IPS-NIHi7 (cell line): ENCODE results near the gene HDAC3.
"Not testable (repeated sequence)": the region's sequence is repeated elsewhere in the genome, so short reads cannot be mapped to it uniquely, and the experiment has no call there.

Experiments
- DNase-seq: peaks from one replicate; pipeline ENCODE4 v3.0.0; 2012; ENCODE audit warnings: mixed read lengths; ENCODE audit errors: extremely low spot score

HDAC3 gene

DNA sequence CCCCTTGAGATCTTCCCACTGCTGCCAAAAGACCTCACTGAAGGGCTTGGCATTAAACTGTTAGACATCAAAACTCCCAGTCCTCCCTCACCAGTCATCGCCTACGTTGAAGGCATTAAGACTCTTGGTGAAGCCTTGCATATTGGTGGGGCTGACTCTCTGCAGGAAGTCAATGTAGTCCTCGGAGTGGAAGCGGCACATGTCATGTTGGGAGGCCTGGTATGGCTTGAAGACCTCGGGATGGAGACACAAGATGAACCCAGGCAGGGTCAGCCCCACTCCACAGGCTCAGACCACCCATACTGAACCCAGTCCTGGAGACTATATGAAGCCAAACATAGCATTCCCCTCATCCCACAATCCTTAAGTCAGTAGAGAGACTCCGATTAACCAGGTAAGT is 1.9 kb downstream of the HDAC3 start:
- no peak for DNase-seq

DNA sequence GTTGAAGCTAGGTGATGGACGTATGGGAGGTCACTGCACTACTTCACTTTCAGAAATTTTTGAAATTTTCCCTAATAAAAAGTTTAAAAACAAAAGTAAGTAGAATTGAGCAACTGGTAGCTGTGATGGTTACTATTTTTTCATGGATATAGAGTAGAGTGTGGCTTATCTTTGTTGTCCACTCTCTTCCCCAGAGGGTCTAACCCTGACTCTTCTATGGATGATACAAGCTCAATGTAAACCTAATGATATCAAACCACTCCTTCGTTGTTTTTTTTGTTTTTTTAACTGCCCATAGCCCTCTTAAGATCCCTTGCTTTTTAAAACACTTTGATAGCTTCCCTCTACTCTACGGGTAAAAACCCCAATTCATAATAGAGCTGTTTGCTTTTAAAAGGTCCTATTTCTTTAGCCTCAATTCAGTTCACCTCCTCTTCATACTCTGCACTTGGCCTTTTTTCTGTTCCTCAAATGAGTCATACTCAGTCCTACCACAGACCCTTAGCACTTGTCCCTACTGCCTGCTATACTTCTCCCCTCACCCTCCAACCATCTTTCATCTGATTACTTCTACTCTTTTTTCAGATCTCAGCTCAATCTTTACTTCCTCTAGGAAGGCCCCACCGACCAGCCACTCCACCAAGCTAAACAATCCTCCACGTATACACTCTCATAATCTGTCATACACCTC is 2.6 kb downstream of the HDAC3 start:
- DNase-seq: no peak

DNA sequence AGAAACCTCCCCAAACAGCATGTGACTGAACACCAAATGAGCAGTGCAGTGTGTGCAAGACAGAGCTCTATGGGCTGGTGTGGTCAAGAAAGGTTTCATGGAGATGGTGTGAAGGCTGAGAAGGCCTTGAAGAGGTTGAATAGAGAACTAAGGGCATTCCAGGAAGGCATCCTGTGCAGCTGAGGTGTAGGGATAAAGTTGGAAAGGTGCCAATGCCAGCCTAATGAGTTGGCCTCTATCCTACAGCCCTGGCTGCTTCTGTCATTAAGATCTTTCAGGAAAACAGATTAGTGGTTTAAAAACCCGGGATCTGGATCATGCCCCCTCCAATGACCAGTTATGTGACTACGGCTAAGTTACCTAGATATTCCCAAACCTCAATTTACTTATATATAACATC is 4.0 kb downstream of the HDAC3 start:
- DNase-seq: no peak

DNA sequence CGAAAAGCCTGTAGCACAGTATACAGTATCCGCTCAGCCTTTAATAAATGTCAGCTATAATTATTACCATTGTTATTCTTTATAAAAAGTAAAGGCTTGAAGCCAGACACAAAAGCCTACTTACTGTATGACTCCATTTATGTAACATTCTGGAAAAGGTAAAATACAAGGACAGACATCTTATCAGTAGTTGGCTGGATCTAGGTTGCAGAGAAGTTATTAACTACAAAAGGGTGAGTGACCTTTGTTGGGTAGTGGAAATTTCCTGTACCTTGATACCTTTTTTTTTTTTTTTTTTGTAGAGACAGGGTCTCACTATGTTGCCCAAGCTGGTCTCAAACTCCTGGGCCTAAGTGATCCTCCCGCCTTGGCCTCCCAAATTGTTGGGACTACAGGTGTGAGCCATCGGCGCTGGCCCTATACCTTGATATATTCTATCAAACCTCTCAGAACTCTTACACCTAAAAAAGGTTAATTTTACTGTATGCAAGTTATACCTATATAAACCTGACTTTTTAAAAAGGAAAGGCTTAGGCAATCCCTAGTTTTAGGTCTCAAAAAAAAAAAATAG is 6.0 kb downstream of the HDAC3 start:
- no peak for DNase-seq

DNA sequence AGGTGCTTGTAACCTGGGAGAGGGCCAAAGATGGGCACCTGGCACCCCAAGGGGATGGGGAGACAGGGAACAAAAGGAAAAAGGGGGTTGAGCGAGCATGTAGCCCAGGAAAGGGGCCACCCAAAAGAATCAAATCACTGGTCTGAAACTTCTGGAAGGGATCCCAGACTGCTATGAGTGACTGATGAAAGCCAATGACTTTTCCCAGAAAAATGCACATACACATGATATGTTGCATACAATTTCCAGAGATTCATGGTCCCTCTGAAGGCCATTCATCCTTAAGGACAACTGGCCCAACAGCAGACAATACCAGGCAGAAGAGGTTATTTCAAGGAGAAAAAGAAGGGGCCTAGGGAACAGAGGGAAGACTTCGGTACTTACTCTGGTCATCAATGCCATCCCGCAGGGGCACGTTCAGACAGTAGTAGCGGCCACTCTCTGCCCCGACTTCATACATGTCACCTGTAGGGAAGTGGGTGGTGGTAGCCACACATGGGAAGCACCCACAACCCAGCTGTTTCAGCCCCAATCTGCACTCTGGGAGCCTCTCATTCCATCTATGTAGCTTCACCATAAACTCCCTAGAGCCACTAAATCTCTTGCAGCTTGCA is 8.4 kb downstream of the HDAC3 start:
- DNase-seq: no peak

DNA sequence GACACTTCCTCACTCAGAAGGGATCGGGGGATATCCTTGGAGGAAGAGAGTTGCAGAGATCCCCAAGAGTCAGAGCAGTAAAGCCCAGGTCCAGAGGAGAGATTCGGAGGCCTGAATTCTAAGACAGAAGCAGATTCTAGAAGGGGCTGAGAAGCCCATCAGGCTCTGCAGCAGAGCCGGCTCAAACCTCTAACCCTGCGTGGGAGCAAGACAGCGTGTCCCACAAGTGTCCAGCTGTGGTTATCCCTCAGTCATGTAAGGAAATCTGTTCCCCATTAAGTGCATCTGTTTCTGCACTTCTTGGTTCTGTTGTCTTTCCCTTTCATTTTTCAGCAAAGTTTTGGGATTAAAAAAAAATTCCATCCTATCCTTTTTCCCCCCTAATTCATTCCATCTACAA is 13.0 kb downstream of the HDAC3 start:
- no peak for DNase-seq

DNA sequence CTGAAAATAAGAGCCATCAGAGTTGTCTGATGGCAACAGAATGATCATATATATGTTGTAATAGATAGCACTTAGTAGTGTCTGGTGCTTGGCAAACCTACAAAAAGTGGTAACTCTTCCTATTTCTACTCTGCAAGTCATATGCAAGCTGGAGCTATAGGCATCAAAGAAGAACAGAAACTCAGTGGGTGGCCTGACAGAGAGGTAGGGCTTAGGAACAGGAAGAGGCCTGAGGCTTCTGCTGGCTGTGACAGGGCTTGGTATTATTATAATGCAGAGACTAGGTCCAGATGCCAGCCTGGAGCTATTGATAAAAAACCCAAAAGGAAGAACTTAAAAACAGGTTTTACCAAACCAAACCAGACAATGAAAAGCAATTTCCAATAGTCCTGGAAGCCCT is 13.5 kb downstream of the HDAC3 start:
- no peak for DNase-seq

DNA sequence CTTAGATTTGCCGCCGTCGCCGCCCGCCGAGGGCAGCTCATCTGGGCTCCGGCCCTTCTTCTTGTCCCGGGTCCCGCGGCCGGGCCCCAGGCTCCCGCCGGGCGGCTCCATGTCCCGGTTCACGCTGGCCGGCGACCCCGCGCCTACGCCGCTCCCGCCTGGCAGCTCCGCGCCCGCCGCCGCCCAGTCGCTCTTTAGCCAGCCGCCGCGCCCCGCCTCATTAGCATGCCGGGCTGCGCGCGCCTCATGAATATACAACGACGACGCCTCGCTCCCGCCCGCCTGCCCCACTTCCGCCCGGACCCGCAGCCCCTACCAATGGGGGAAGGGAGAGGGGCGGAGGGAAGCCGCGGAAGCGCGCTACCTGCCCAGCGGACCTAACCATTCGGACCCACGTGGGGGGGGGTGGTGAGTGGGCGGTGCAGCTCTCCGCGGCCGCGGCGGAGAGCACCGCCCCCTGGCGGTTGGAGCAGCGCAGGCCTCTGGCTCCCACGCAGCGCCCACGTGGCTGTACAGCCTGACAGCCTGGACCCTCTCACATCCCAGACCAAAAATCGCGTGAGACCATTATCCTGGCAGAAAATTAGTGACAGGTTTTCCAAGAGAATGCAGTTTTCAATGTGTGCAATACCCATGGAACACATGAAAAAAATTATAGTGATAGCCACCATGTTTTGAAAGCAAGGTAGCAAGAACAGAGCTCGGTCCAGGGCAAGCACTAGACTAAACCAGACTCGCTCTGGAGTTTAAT is 17.7 kb downstream of the HDAC3 start, which contains the start of gene DIAPH1:
TSS of gene DIAPH1 (minus strand) at position 197 of the 751 bp plus-strand sequence. CDS start at position 111, 86 bp downstream.
- DNase-seq: peak; percentile 96

DNA sequence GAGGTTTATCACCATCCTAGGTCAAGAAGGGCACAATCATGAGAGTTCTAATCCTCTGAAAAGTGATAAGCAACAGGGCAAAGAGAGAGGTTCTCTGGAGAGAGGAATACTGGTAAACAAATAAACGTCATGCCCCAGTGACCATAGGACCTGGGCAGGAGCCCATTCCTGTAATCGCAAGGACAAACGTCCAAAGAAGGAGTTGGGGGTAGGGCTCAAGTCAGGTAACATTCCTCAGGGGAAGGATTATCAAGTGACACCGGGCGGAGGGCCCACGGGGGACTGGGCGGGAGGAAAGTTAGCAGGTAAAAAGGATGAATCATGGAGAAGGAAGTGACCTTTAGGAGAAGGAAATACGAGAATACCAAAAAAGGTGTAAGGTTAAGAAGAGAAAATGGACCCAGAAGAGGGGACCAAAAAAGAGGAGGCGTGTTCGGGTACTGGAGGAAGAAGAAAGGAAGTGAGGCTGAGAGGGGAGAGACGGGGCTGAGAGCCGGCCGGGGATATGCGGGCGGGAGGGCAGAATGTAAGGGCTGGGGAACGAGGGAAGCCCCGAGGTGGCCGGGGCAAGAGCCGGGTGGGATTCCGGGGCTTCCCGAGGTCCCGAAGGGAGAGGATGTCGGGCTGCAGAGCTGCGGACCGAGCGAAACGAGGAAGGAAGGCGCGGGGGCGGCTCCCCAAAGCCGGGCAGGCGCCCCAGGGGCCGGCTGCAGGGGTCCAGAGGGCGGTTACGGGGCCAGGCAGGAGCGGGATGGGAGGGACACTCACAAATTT is 18.4 kb downstream of the HDAC3 start:
- peak; percentile 62 for DNase-seq

DNA sequence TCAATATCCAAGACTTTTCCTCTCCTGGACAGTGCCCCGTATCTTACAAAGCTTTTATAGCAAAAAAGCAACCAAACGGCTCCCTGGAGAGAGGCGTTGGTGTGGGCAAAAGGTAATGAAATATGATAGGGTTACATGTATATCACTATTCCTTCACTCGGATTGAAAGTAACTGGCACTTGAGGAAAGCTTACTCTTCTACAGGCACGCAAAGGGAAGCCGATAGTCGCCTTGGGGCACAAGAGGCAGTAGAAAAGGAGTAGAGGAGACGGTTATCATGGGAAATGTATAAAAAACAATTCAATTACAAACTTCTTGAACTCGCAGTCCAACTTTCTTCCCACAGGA is 19.0 kb downstream of the HDAC3 start:
- DNase-seq: no peak

DNA sequence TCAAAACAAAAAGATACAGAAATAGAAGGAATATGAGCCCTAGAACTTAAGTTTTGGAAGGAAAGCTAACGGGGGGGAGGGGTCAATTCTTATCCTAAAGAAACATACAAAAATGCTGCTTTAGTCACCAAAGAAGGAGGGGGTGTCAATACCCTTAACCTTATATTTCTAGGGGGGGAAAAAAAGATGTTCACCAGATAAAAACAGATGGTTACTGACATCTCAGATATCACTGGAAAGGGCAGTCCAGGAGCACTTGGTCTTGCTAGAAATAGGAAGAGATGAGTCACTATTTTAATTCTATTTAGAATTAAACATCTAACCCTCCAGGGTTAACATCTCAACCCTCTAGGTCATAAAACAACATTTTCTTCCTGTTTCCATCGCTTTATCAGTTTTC is 19.5 kb downstream of the HDAC3 start:
- DNase-seq: no peak

DNA sequence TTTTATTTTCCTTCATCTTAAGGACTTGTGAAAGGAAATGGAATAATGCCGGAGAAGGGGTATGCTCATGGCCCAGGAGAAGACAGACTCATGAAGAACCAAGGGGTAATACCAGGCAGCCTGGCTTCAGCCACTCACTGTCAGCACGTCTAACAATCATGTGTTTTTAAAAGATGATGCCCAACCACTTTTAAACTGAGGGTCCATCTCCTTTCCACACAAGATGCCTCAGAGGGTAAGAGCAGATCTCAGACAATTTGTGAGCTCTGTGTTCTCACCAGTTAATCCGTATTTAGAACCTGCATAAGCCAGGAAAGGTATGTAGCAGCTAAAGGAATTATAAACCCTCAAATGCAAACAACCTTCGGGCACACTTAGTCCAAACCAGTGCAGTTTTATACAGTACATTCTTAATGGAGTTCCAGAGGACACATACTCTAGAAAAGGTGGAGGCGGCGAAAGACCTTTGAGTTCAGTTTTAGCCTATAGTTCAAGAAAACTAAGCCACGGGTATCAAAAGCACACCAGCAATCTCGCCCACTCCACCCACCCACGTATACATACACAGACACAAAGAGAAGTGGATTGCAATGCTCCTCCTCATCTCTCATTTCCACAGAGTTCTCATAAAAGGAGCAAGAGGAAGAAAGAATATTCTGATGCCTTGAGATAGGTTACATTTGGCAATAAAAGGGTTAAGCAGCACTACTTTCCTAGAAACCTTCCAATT is 20.5 kb downstream of the HDAC3 start:
- no peak for DNase-seq

DNA sequence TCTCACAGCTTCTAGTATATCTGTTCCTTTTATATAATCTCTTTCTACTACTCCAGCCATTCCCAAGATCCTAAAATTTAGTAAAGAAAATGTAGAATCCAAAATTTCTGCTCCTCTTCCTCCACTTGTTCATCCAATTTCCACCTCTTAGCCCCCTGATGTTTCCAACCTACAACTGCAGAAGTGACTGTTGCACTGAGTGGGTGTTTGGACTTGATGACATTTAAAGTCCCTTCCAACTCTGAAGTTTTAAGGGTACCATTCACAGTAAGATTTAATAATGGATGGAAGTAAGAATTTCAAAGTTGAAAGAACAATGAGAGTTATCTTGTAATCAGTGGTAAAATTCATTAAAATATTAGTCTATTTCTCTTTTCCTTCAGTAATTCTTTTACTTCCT is 23.3 kb downstream of the HDAC3 start:
- no peak for DNase-seq

DNA sequence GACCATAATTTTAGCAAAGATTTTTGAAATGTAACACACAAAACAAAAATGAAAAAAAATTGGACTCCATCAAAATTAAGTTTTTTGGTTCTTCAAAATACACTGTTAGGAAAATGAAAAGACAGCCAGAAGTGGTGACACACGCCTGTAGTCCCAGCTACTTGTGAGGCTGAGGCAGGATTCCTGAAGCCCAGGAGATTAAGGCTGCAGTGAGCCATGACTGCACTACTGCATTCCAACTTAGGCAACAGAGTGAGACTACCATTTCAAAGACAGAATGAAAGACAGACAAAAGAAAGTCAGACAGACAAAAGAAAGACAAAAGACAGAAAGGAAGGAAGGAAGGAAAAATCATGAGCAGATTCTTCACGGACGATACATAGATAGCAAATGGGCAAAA is 25.4 kb downstream of the HDAC3 start:
- no peak for DNase-seq

DNA sequence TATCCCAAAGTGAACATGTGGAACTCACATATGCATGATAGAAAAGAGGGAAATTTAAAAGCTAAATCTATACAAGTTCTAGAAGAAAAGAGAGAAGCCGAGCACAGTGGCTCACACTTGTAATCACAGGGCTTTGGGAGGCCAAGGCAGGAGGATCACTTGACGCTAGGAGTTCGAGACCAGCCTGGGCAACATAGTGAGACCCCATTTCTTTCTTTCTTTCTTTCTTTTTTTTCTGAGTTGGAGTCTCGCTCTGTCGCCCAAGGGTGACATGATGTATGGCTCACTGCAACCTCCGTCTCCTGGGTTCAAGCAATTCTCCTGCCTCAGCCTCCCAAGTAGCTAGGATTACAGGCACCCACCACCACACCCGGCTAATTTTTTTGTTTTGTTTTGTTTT is 26.7 kb downstream of the HDAC3 start:
- DNase-seq: not testable (repeated sequence)

DNA sequence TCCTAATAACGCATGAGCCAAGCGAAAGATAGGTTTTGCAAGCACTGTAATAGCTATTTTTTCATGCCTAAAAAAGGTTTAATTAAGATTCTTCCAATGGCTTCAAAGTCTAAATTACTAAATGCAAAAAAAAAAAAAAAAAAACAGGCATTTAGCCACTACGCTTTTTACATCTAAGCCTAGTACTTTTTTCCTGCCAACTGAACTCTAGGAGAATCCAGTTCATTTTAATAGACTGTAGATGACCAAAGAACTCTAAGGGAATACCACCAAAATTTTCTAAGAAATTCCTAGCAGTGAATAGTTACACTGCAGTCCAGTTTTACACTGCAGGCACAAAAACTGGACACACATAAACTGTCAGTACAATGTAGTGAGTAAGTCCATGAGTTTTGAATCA is 27.6 kb downstream of the HDAC3 start:
- DNase-seq: no peak

DNA sequence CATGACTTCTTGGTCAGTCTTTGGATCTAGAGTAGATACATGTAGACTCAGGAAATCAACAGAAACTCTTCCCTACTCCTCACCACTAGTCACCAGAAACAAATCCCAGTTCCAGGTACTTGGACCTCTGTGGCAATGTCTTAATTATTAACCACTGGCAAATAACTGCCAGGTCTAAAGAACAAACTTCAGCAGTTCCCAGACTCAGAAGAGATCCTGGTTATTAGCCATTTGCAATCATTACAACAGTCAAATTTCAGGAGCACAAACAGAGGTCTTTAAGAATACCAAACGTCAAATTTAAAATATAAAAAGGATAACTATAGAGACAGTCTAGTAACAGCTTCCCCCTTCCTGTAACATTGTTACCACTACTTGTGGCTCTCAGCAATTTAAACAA is 28.1 kb downstream of the HDAC3 start:
- no peak for DNase-seq

DNA sequence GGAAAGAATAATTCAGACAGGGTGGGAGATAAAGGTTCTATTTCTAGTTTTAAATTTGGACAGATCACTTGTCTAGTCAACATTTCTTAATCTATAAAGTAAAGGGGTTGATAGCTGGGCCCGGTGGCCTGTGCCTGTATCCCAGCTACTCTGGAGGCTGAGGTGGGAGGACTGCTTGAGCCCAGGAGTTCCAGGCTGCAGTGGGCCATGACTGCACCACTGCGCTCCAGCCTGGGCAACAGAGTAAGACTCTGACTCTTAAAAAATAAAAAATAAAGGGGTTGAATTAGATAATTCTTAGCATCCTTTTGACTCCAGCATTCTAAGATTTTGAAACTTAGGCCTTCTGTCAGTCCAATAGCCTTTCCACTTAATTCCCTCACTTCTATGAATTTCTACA is 28.6 kb downstream of the HDAC3 start:
- DNase-seq: no peak

DNA sequence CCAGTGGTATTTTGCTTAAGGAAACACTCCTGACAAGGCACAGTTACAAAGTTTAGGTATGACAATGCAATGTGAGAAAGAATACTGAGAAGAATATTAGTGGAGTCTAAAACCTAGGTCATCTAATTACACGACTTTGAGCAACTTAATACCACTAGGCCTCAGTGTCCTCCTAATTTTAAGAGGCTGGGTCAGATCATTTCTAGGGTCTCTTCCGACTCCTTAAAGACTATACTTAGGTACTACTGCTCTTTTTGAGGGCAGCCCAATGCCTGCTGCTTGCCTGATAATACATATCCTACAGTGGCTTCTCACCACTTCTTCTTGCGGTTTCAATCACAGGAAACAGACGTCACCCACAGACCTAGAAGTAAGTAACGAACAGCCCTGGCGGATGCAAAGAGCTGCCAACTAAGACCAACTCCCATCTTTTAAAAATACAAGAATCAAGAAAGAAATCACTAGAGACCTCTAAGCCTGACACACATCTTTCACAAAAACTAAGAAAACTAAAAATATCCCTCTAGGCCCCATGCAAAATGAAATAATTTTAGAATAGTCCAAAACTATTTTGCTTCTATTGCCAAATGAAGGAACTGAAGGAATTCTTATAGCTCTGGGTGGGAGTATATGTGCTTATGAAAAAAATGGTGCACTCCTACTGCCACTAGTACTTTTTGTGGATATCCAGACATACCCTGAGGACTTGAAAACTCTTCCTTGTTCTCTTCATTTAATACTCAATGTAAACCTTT is 30.9 kb downstream of the HDAC3 start:
- DNase-seq: no peak

DNA sequence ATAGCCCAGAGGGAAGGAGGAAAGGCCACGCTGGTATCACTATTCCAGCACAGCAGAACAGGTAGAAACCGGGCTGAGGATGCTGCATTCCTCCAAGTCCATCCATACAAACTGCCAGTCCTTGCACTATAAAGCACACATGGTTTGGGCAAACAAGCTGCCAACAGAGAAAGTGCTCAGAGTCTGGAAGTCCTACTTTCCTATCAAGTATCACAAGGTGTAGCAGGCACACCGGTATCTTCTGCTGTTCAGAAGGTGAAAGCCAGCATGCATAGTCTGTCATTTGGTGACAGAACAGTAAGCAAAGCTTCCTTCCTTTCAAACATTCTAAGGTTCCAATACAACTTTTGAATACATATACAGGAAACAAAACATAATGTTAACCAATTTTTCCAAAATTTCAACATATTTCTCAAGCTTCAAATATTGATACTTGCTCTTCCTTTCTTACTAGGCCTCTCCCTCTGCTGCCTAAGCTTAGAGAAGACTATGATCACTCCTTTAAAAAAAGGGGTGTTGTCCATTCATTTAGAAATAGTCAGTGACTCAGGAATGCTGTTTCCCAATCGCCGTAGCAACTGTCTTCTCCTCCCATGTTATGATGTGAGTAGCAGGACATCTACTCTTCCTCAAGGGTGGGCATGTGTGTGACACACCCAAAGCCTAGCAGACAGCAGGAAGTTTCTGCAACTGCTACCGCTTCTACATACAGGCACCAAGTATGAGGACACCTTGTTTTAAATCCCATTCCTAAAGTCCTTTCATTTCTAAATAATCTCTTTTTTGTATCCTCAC is 32.5 kb downstream of the HDAC3 start:
- peak; percentile 30 for DNase-seq
